Measurements from ENCODE around the gene SLC35D3.

SLC35D3 gene

GRCh38 chr6:136962661-136963060 is 40.6 kb downstream of the SLC35D3 start:
- no peak for DNase-seq (ENCODE audit: low read depth)
- H3K4me3 ChIP-seq (ENCODE audit: low read depth, low read length), result no peak overlapping the region
- TF ChIP-seq, protein P1, sequence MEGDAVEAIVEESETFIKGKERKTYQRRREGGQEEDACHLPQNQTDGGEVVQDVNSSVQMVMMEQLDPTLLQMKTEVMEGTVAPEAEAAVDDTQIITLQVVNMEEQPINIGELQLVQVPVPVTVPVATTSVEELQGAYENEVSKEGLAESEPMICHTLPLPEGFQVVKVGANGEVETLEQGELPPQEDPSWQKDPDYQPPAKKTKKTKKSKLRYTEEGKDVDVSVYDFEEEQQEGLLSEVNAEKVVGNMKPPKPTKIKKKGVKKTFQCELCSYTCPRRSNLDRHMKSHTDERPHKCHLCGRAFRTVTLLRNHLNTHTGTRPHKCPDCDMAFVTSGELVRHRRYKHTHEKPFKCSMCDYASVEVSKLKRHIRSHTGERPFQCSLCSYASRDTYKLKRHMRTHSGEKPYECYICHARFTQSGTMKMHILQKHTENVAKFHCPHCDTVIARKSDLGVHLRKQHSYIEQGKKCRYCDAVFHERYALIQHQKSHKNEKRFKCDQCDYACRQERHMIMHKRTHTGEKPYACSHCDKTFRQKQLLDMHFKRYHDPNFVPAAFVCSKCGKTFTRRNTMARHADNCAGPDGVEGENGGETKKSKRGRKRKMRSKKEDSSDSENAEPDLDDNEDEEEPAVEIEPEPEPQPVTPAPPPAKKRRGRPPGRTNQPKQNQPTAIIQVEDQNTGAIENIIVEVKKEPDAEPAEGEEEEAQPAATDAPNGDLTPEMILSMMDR (IDR thresholded peaks at IDR 0.05; ENCODE audit: control insufficient read depth, extremely low read depth, insufficient read depth), result no peak

GRCh38 chr6:136963259-136963658 is 41.2 kb downstream of the SLC35D3 start:
- H3K4me3 ChIP-seq (ENCODE audit: low read depth, low read length), result no peak overlapping the region
- DNase-seq (ENCODE audit: low read depth), result no peak
- TF ChIP-seq, protein P1 (IDR thresholded peaks at IDR 0.05; ENCODE audit: control insufficient read depth, extremely low read depth, insufficient read depth), result no peak

DNA sequence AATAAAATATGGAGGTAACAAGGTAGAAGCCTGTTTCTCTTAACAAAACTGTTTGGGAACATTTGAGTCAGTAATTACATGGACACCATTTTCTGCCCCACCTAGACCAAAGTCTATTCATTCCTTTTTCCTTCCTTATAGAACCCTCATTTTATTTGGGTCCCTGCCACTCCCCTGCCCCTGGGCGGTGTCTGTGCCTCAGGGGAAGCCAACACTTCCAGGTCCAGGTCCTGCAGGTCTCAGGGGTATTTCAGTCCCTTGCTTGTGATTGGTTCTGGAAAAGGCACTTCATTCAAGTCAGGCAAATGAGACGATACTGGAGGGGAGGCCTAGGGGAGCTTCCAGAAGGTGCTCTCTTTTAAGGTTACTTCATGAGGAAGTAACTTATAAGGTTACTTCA is 42.3 kb downstream of the SLC35D3 start:
- no peak for DNase-seq (ENCODE audit: low read depth)
- no peak overlapping the region for H3K4me3 ChIP-seq (ENCODE audit: low read depth, low read length)
- TF ChIP-seq, protein P1 (IDR thresholded peaks at IDR 0.05; ENCODE audit: control insufficient read depth, extremely low read depth, insufficient read depth), result no peak

GRCh38 chr6:136967876-136968752 is 46.0 kb downstream of the SLC35D3 start:
- DNase-seq (ENCODE audit: low read depth), result peak; percentile 62
- H3K4me3 ChIP-seq (ENCODE audit: low read depth, low read length), result no peak overlapping the region
- TF ChIP-seq, protein P1 (IDR thresholded peaks at IDR 0.05; ENCODE audit: control insufficient read depth, extremely low read depth, insufficient read depth), result peak; percentile 81

- TF ChIP-seq, protein P1 (IDR thresholded peaks at IDR 0.05; ENCODE audit: control insufficient read depth, extremely low read depth, insufficient read depth), result no peak
- H3K4me3 ChIP-seq (ENCODE audit: low read depth, low read length), result no peak overlapping the region
- no peak for DNase-seq (ENCODE audit: low read depth)
Observed at GRCh38 chr6:136968837-136969236, 46.7 kb downstream of the SLC35D3 start.

DNA sequence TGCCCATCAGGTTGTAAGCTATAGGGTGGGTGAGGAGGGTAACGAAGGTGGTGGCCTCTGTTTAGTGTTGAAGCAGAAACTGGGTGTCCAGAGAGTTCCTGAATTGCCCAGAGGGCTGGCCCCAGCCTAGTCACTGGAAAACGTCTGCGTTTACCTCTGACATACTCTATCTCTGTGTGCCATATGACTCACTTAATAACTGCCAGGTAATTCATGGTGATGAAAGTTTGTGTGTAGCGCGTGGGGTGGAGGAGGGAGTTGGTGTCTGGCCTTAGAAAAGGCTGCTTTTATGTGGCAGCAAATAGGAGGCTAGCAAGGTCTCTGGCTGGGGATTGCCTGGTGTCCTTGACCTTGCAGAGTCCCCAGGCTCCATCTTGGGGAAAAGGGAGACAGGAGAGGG is 47.3 kb downstream of the SLC35D3 start:
- no peak overlapping the region for H3K4me3 ChIP-seq (ENCODE audit: low read depth, low read length)
- TF ChIP-seq, protein P1 (IDR thresholded peaks at IDR 0.05; ENCODE audit: control insufficient read depth, extremely low read depth, insufficient read depth), result no peak

GRCh38 chr6:136969930-136970329 is 47.8 kb downstream of the SLC35D3 start:
- TF ChIP-seq, protein P1 (IDR thresholded peaks at IDR 0.05; ENCODE audit: control insufficient read depth, extremely low read depth, insufficient read depth), result no peak
- H3K4me3 ChIP-seq (ENCODE audit: low read depth, low read length), result no peak overlapping the region
- no peak for DNase-seq (ENCODE audit: low read depth)

More for the DNA sequence above, 47.3 kb downstream of the SLC35D3 start:
- no peak for DNase-seq (ENCODE audit: low read depth)
